Suprapubic skin (tissue), 3 donors: ENCODE results near the gene TOPORS.

Experiments
- CTCF ChIP-seq, 2 donors: fragments of 200-600 bp in 1 of 2; fragments of 450-650 bp in 1 of 2; sonication (generic) in 1 of 2; IDR thresholded peaks; one replicate each; pipeline ENCODE4 v1.5.1; 2016 to 2019; ENCODE audit warnings: antibody characterized with exemption in 2 of 2, mild to moderate bottlenecking in 1 of 2, moderate library complexity in 1 of 2
- POLR2AphosphoS5 ChIP-seq, 3 donors: sonication (generic); formaldehyde crosslinking; IDR thresholded peaks; one replicate each; pipeline ENCODE4 v1.6.1; 2017; ENCODE audit warnings: antibody characterized with exemption in 3 of 3

GRCh38 chr9:32503008-32503407 lies 49.4 kb downstream of the TOPORS start:
- no peak for TF ChIP-seq CTCF (IDR thresholded peaks at IDR 0.05)
- TF ChIP-seq POLR2AphosphoS5 (IDR thresholded peaks at IDR 0.05), result no peak
